ENCODE results near the gene DUSP5. TPM values are rescaled to one million over a fixed set of nuclear protein-coding genes. Genes with fewer than 3 reads are reported as not detected.

Gene DUSP5
- total RNA-seq, 4 donors from 2014 or later = 6.2 to 16.0 (median 6.6) TPM

DNA sequence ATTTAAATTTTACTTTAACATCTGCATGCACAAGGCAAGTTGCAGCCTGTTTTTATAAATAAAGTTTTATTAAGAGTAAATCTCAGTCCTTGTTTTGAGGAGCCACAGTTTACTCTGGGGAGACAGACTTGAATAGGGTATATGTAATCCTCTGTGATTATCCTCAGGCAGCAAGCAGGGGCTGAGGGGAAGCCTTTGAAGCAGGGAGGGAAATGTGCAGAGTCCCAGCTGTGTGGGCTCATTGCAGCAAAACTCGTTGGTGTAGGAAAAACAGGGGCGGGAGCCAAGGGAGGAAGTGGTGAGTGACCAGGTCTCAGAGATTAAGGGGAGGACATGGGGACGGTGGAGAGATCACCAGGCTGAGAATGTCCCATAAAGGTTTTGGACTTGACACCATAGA lies 35.4 kb downstream of the DUSP5 start:
- H3K27me3 ChIP-seq = peaks cover 36% of the 10 kb centered on the region
- peaks cover 0 to 12% (median 8%) of the 10 kb centered on the region in 4 donors for H3K4me1 ChIP-seq
- in situ Hi-C loops (cut with MboI; ENCODE audit: low pct_ligation_motif_present in 1 of 4, low pct_unique_long_range_greater_than_20kb in 1 of 4, low sequenced_read_pairs in 3 of 4) (loop anchor here in 1 of 4 donors (25.0 kb wide), 1 partner anchor 221 kb away; the partner anchor contains the start of gene SMNDC1), intact Hi-C loops (cut with DNase I; ENCODE audit: low total_unique reads) (no loop called here)
- H3K9me3 ChIP-seq = no peaks in the 10 kb centered on the region
- TF ChIP-seq CTCF (IDR thresholded peaks at IDR 0.05) (no peak), POLR2AphosphoS5 (IDR thresholded peaks at IDR 0.05) (no peak), POLR2A (IDR thresholded peaks at IDR 0.05) (no peak), EP300 (IDR thresholded peaks at IDR 0.05; ENCODE audit: low read depth) (no peak)
- no peaks in the 10 kb centered on the region for H3K36me3 ChIP-seq
- DNase-seq = no peak
- H3K4me3 ChIP-seq = no peak overlapping the region
- WGBS, 2 donors (ENCODE audit: low coverage in 1 of 2) = 35 to 43% methylated on average over 1 to 3 of the region's 3 CpGs
- no peak overlapping the region for H3K27ac ChIP-seq

DNA sequence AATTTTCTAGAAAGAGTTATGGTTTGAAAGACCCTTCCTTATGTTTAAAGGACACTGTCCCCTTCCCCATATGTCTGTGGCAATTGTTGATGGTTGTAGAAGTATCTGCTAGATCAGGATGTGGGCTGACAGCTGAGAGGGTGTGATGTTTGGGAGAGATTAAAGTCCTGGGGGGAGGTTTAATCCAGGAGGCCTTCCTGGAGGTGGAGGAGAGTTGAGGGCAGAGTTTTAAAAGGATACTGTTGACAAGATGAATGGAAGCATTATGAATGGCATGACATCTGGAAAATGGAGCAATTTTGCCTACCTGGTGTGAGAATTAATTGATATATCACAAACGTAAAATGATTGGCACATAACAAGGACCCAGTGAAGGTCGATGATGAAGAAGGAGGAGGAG lies 36.9 kb downstream of the DUSP5 start:
- 73 to 92% methylated on average over 2 of the region's 2 CpGs for WGBS, 2 donors (ENCODE audit: low coverage in 1 of 2)
- no peaks in the 10 kb centered on the region for H3K9me3 ChIP-seq
- DNase-seq = no peak
- peaks cover 0 to 11% (median 8%) of the 10 kb centered on the region in 4 donors for H3K4me1 ChIP-seq
- in situ Hi-C loops (cut with MboI; ENCODE audit: low pct_ligation_motif_present in 1 of 4, low pct_unique_long_range_greater_than_20kb in 1 of 4, low sequenced_read_pairs in 3 of 4) (loop anchor here in 1 of 4 donors (25.0 kb wide), 1 partner anchor 222 kb away; the partner anchor contains the start of gene SMNDC1), intact Hi-C loops (cut with DNase I; ENCODE audit: low total_unique reads) (no loop called here)
- TF ChIP-seq POLR2A (IDR thresholded peaks at IDR 0.05) (no peak), EP300 (IDR thresholded peaks at IDR 0.05; ENCODE audit: low read depth) (no peak), CTCF (IDR thresholded peaks at IDR 0.05) (no peak), POLR2AphosphoS5 (IDR thresholded peaks at IDR 0.05) (no peak)
- H3K4me3 ChIP-seq = no peak overlapping the region
- H3K27ac ChIP-seq = no peak overlapping the region
- H3K27me3 ChIP-seq = peaks cover 30% of the 10 kb centered on the region
- H3K36me3 ChIP-seq = no peaks in the 10 kb centered on the region

- peaks cover 14% of the 10 kb centered on the region for H3K27me3 ChIP-seq
- no peaks in the 10 kb centered on the region for H3K36me3 ChIP-seq
- H3K9me3 ChIP-seq = no peaks in the 10 kb centered on the region
- H3K4me1 ChIP-seq = peaks cover 0 to 9% (median 0%) of the 10 kb centered on the region in 4 donors
- in situ Hi-C loops (cut with MboI; ENCODE audit: low pct_ligation_motif_present in 1 of 4, low pct_unique_long_range_greater_than_20kb in 1 of 4, low sequenced_read_pairs in 3 of 4) = loop anchor here in 1 of 4 donors (25.0 kb wide), 1 partner anchor 224 kb away; the partner anchor contains the start of gene SMNDC1
- DNase-seq = peak; percentile 36
- TF ChIP-seq POLR2AphosphoS5 (IDR thresholded peaks at IDR 0.05) (no peak), CTCF (IDR thresholded peaks at IDR 0.05) (peak in 4 of 5 experiments; percentile 12 to 27 (median 18))
- no peak overlapping the region for H3K4me3 ChIP-seq
- 29 to 51% methylated on average over 2 to 12 of the region's 12 CpGs for WGBS, 2 donors (ENCODE audit: low coverage in 1 of 2)
- intact Hi-C loops (cut with DNase I; ENCODE audit: low total_unique reads) = no loop called here
- H3K27ac ChIP-seq = no peak overlapping the region
Observed at GRCh38 chr10:110535958-110536891, 38.5 kb downstream of the DUSP5 start.

- in situ Hi-C loops (cut with MboI; ENCODE audit: low pct_ligation_motif_present in 1 of 4, low pct_unique_long_range_greater_than_20kb in 1 of 4, low sequenced_read_pairs in 3 of 4) = loop anchor here in 1 of 4 donors (25.0 kb wide), 1 partner anchor 227 kb away; the partner anchor contains the start of gene SMNDC1
- Histone ChIP-seq H3K4me1 (peaks cover 0 to 9% (median 0%) of the 10 kb centered on the region in 4 donors), H3K27ac (no peak overlapping the region), H3K4me3 (no peak overlapping the region), H3K9me3 (no peaks in the 10 kb centered on the region), H3K36me3 (no peaks in the 10 kb centered on the region), H3K27me3 (peaks cover 8% of the 10 kb centered on the region)
- no peak for DNase-seq
- WGBS, 2 donors (ENCODE audit: low coverage in 1 of 2) = 83 to 93% methylated on average over 3 to 4 of the region's 4 CpGs
- TF ChIP-seq EP300 (IDR thresholded peaks at IDR 0.05; ENCODE audit: low read depth) = no peak
- no peak for TF ChIP-seq POLR2AphosphoS5 (IDR thresholded peaks at IDR 0.05)
- TF ChIP-seq CTCF (IDR thresholded peaks at IDR 0.05) = no peak
- TF ChIP-seq POLR2A (IDR thresholded peaks at IDR 0.05) = no peak
- intact Hi-C loops (cut with DNase I; ENCODE audit: low total_unique reads) = no loop called here
Observed at GRCh38 chr10:110539091-110539490, 41.4 kb downstream of the DUSP5 start.

Data from transverse colon (tissue), 4 donors.